HepG2 (cell line): Measurements from ENCODE around the gene FBXO24. TPM values are rescaled to one million over a fixed set of nuclear protein-coding genes. Genes with fewer than 3 reads are reported as not detected.

ENCODE experiments used
- ARNT ChIP-seq: fragments of 450-650 bp; IDR thresholded peaks from 2 replicates; pipeline ENCODE4 v1.6.1; 2017
- BORCS8-MEF2B ChIP-seq: sonication (generic); formaldehyde crosslinking; IDR thresholded peaks from 2 replicates; pipeline ENCODE4 v1.8.0; 2022; ENCODE audit warnings: mild to moderate bottlenecking, missing genetic modification reagents
- BRD4 ChIP-seq: sonication (generic); formaldehyde crosslinking; IDR thresholded peaks from 2 replicates; pipeline ENCODE4 v1.4.0; 2020; ENCODE audit warnings: missing genetic modification reagents
- DRAP1 ChIP-seq: IDR thresholded peaks from 2 replicates; pipeline ENCODE4 v1.6.1; 2016; ENCODE audit warnings: missing genetic modification reagents, missing compliant biosample characterization
- HNF4A ChIP-seq: sonication (generic); formaldehyde crosslinking; IDR thresholded peaks from 2 replicates; pipeline ENCODE4 v1.4.0; 2020; ENCODE audit warnings: missing genetic modification reagents
- IKZF4 ChIP-seq: sonication (generic); formaldehyde crosslinking; IDR thresholded peaks from 2 replicates; pipeline ENCODE4 v1.5.1; 2020; ENCODE audit warnings: borderline replicate concordance, mild to moderate bottlenecking, low read depth, missing genetic modification reagents; ENCODE audit errors: not compliant biosample characterization
- KDM2A ChIP-seq: sonication (generic); formaldehyde crosslinking; IDR thresholded peaks from 2 replicates; pipeline ENCODE4 v1.4.0; 2020; ENCODE audit warnings: low read depth, missing genetic modification reagents, borderline replicate concordance
- MEF2D ChIP-seq: sonication (generic); formaldehyde crosslinking; IDR thresholded peaks from 2 replicates; pipeline ENCODE4 v1.5.1; 2020; ENCODE audit warnings: mild to moderate bottlenecking, missing genetic modification reagents
- MIXL1 ChIP-seq: IDR thresholded peaks from 2 replicates; pipeline ENCODE4 v1.6.1; 2016
- SMAD3 ChIP-seq: sonication (generic); formaldehyde crosslinking; IDR thresholded peaks from 2 replicates; pipeline ENCODE4 v1.4.0; 2020; ENCODE audit warnings: missing genetic modification reagents
- TGIF2 ChIP-seq: IDR thresholded peaks from 2 replicates; pipeline ENCODE4 v1.6.1; 2016; ENCODE audit warnings: control low read depth, missing compliant biosample characterization
- ZBTB3 ChIP-seq: sonication (generic); formaldehyde crosslinking; IDR thresholded peaks from 2 replicates; pipeline ENCODE4 v1.4.0; 2020; ENCODE audit warnings: low read depth, mild to moderate bottlenecking, moderate library complexity, missing genetic modification reagents, borderline replicate concordance
- ZNF256 ChIP-seq: sonication (generic); formaldehyde crosslinking; conservative IDR thresholded peaks from 2 replicates; pipeline ENCODE4 v1.4.0; 2020; ENCODE audit warnings: missing genetic modification reagents
- ZNF883 ChIP-seq: sonication (generic); formaldehyde crosslinking; IDR thresholded peaks from 2 replicates; pipeline ENCODE4 v1.5.1; 2020; ENCODE audit warnings: mild to moderate bottlenecking, missing genetic modification reagents; ENCODE audit errors: not compliant biosample characterization
- polyA plus RNA-seq, 8 experiments: library from polyadenylated mRNA; depleted of rRNA in 3 of 8; stranded (reverse) in 7 of 8; unstranded in 1 of 8; fragments of >200 nt; fragmentation: Illumina TruSeq in 4 of 8; extraction: Trizol in 4 of 8; gene quantifications; 2 replicates each; pipeline versions ENCODE4 v1.2.1 to v1.2.3, GENCODE V29; 2011 to 2016; ENCODE audit warnings: low read depth in 4 of 8, missing spikeins in 1 of 8, mixed read lengths in 1 of 8; ENCODE audit not compliant: insufficient read depth in 1 of 8
- total RNA-seq, 5 experiments: library from RNA; depleted of rRNA; stranded (reverse); fragments of >200 nt; fragmentation: Illumina TruSeq; extraction: Trizol; gene quantifications; 2 replicates each; pipeline ENCODE4 v1.2.3, GENCODE V29; 2016; ENCODE audit warnings: low read depth in 1 of 5
- TF ChIP-seq, protein P1 (sequence below): sonication (generic); formaldehyde crosslinking; IDR thresholded peaks from 2 replicates; pipeline ENCODE4; 2020; ENCODE audit warnings: missing genetic modification reagents, mild to moderate bottlenecking, borderline replicate concordance
- TF ChIP-seq, protein P2 (sequence below): sonication (generic); formaldehyde crosslinking; IDR thresholded peaks from 2 replicates; pipeline ENCODE4 v1.4.0; 2020; ENCODE audit warnings: mild to moderate bottlenecking, missing genetic modification reagents
- TF ChIP-seq, protein P3 (sequence below): sonication (generic); formaldehyde crosslinking; IDR thresholded peaks from 2 replicates; pipeline ENCODE4 v1.8.1; 2023; ENCODE audit warnings: mild to moderate bottlenecking, missing genetic modification reagents
- TF ChIP-seq, protein P4 (sequence below): sonication (generic); formaldehyde crosslinking; IDR thresholded peaks from 2 replicates; pipeline ENCODE4 v1.4.0; 2020; ENCODE audit warnings: missing genetic modification reagents
- TF ChIP-seq, protein P5 (sequence below): IDR thresholded peaks from 2 replicates; pipeline ENCODE4 v1.6.1; 2016

The FBXO24 gene
- total and polyA plus RNA-seq, 2 of the 13 experiments (the other 11 are each of a cell fraction or from before 2014, with no cell fraction given) = 0.20 to 0.55 TPM

DNA sequence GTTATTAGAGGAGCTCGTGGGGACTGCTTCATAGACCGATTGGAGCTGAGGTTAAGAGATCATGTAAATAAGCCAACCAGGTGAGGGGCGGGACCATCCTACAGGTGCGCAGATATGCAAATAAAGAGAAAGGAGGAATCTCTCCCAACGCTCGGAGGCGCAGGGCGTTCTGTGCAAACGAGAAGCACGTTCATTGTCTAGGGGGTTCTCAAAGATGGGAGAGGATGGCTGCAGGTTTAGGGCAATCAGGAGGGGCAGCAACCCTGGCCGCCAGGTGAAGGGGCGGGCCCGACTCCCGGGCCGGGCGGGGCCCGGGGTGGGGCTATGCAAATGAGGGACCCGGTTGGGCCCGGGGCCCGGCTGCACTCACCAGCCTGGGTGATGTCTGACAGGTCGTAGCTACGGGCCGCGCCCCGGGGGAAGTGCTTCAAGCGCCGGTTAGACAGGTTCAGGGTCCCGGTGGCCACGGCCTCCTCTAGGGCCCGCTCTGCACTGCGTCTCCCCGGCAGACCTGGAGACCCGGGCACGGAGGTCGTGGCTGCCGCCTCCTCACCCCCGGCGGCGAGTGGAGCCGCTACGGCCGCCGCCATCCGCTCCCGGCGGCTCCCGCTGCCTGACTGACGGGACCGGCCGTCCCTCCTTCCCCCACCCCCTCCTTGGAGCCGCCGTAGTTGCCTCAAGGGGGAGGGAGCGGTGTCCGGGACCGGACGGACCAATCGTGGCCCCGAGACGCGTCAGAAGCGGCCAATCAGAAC lies 440 bp upstream of the FBXO24 start, which contains the start of gene LRCH4 (continued):
- TF ChIP-seq, protein P1, sequence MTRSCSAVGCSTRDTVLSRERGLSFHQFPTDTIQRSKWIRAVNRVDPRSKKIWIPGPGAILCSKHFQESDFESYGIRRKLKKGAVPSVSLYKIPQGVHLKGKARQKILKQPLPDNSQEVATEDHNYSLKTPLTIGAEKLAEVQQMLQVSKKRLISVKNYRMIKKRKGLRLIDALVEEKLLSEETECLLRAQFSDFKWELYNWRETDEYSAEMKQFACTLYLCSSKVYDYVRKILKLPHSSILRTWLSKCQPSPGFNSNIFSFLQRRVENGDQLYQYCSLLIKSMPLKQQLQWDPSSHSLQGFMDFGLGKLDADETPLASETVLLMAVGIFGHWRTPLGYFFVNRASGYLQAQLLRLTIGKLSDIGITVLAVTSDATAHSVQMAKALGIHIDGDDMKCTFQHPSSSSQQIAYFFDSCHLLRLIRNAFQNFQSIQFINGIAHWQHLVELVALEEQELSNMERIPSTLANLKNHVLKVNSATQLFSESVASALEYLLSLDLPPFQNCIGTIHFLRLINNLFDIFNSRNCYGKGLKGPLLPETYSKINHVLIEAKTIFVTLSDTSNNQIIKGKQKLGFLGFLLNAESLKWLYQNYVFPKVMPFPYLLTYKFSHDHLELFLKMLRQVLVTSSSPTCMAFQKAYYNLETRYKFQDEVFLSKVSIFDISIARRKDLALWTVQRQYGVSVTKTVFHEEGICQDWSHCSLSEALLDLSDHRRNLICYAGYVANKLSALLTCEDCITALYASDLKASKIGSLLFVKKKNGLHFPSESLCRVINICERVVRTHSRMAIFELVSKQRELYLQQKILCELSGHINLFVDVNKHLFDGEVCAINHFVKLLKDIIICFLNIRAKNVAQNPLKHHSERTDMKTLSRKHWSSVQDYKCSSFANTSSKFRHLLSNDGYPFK (CRISPR knock-in tag) = peak; percentile 64; the same call in 1 of the 2 replicates
- TF ChIP-seq ARNT = no peak
- peak; percentile 67 for TF ChIP-seq ZNF883 (CRISPR knock-in tag)
- TF ChIP-seq MIXL1 = peak; percentile 17; the same call in 1 of the 2 replicates
- no peak for TF ChIP-seq MEF2D (CRISPR knock-in tag)
- peak; percentile 53 for TF ChIP-seq IKZF4 (CRISPR knock-in tag)
- TF ChIP-seq SMAD3 (CRISPR knock-in tag) = peak; percentile 54; the same call in 1 of the 2 replicates
- no peak for TF ChIP-seq BRD4
- TF ChIP-seq, protein P2, sequence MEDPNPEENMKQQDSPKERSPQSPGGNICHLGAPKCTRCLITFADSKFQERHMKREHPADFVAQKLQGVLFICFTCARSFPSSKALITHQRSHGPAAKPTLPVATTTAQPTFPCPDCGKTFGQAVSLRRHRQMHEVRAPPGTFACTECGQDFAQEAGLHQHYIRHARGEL (CRISPR knock-in tag) = no peak
- TF ChIP-seq ZNF256 = no peak
- peak; percentile 71; the same call in 1 of the 2 replicates for TF ChIP-seq TGIF2 (CRISPR knock-in tag)
- TF ChIP-seq DRAP1 = no peak
- TF ChIP-seq, protein P3, sequence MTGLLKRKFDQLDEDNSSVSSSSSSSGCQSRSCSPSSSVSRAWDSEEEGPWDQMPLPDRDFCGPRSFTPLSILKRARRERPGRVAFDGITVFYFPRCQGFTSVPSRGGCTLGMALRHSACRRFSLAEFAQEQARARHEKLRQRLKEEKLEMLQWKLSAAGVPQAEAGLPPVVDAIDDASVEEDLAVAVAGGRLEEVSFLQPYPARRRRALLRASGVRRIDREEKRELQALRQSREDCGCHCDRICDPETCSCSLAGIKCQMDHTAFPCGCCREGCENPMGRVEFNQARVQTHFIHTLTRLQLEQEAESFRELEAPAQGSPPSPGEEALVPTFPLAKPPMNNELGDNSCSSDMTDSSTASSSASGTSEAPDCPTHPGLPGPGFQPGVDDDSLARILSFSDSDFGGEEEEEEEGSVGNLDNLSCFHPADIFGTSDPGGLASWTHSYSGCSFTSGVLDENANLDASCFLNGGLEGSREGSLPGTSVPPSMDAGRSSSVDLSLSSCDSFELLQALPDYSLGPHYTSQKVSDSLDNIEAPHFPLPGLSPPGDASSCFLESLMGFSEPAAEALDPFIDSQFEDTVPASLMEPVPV = peak; percentile 68; the same call in 1 of the 2 replicates
- TF ChIP-seq, protein P4, sequence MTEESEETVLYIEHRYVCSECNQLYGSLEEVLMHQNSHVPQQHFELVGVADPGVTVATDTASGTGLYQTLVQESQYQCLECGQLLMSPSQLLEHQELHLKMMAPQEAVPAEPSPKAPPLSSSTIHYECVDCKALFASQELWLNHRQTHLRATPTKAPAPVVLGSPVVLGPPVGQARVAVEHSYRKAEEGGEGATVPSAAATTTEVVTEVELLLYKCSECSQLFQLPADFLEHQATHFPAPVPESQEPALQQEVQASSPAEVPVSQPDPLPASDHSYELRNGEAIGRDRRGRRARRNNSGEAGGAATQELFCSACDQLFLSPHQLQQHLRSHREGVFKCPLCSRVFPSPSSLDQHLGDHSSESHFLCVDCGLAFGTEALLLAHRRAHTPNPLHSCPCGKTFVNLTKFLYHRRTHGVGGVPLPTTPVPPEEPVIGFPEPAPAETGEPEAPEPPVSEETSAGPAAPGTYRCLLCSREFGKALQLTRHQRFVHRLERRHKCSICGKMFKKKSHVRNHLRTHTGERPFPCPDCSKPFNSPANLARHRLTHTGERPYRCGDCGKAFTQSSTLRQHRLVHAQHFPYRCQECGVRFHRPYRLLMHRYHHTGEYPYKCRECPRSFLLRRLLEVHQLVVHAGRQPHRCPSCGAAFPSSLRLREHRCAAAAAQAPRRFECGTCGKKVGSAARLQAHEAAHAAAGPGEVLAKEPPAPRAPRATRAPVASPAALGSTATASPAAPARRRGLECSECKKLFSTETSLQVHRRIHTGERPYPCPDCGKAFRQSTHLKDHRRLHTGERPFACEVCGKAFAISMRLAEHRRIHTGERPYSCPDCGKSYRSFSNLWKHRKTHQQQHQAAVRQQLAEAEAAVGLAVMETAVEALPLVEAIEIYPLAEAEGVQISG (CRISPR knock-in tag) = peak; percentile 62
- TF ChIP-seq ZBTB3 = no peak
- TF ChIP-seq KDM2A (CRISPR knock-in tag) = peak; percentile 83; the same call in 1 of the 2 replicates
- TF ChIP-seq BORCS8-MEF2B (CRISPR knock-in tag) = 0 out of 2 replicates have a peak, but pooled peaks have one; percentile 49
- TF ChIP-seq, protein P5, sequence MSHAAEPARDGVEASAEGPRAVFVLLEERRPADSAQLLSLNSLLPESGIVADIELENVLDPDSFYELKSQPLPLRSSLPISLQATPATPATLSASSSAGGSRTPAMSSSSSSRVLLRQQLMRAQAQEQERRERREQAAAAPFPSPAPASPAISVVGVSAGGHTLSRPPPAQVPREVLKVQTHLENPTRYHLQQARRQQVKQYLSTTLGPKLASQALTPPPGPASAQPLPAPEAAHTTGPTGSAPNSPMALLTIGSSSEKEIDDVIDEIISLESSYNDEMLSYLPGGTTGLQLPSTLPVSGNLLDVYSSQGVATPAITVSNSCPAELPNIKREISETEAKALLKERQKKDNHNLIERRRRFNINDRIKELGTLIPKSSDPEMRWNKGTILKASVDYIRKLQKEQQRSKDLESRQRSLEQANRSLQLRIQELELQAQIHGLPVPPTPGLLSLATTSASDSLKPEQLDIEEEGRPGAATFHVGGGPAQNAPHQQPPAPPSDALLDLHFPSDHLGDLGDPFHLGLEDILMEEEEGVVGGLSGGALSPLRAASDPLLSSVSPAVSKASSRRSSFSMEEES (CRISPR knock-in tag) = peak; percentile 34; the same call in 1 of the 2 replicates
- TF ChIP-seq HNF4A (CRISPR knock-in tag) = 0 out of 2 replicates have a peak, but pooled peaks have one; percentile 2
